Head of caudate nucleus (tissue), 42 donors: ENCODE data around the gene UNKL.

Source experiments
- DNase-seq, 42 donors: peaks; one replicate each; pipeline versions ENCODE4 v3.0.0 to v3.0.0-alpha.2; 2020 to 2021; ENCODE audit warnings: mixed read lengths in 7 of 42
- intact Hi-C: fragments of 100-400 bp; cut with DNase I; formaldehyde crosslinking; loops from one replicate; pipeline ENCODE4 v1.15.0; 2022

The UNKL gene

GRCh38 chr16:1367486-1368174 lies 46.9 kb downstream of the UNKL start:
- intact Hi-C loops: no loop called here
- DNase-seq: no peak

- intact Hi-C loops: no loop called here
- no peak for DNase-seq
Observed at GRCh38 chr16:1366712-1367299, 47.7 kb downstream of the UNKL start.

GRCh38 chr16:1366060-1366711 lies 48.3 kb downstream of the UNKL start:
- no peak for DNase-seq
- intact Hi-C loops: no loop called here

GRCh38 chr16:1364510-1364909 lies 50.0 kb downstream of the UNKL start:
- DNase-seq: no peak
- intact Hi-C loops: no loop called here

- peak in 36 of 42 donors; percentile 29 to 76 (median 53) for DNase-seq
- intact Hi-C loops: no loop called here
Observed at GRCh38 chr16:1363501-1364041, 50.9 kb downstream of the UNKL start.

- intact Hi-C loops: no loop called here
- no peak for DNase-seq
Observed at GRCh38 chr16:1362807-1363206, 51.7 kb downstream of the UNKL start.

GRCh38 chr16:1361685-1362360 lies 52.7 kb downstream of the UNKL start:
- intact Hi-C loops: no loop called here
- DNase-seq: no peak

GRCh38 chr16:1357906-1358566 lies 56.5 kb downstream of the UNKL start:
- intact Hi-C loops: loop anchor here (10.0 kb wide), 1 partner anchor 117 kb away; the partner anchor contains the start of gene CLCN7
- DNase-seq: no peak

GRCh38 chr16:1356061-1356900 lies 58.2 kb downstream of the UNKL start:
- intact Hi-C loops: loop anchor here (10.0 kb wide), 1 partner anchor 119 kb away; the partner anchor contains the start of gene CLCN7
- DNase-seq: no peak

GRCh38 chr16:1355591-1355990 lies 58.9 kb downstream of the UNKL start:
- intact Hi-C loops: loop anchor here (10.0 kb wide), 1 partner anchor 119 kb away; the partner anchor contains the start of gene CLCN7
- no peak for DNase-seq

- intact Hi-C loops: loop anchor here (5.0 to 10.0 kb wide), 3 partner anchors 43 to 120 kb away; partner anchors contain the start of genes CLCN7 and UQCC4
- DNase-seq: no peak
Observed at GRCh38 chr16:1354815-1355540, 59.5 kb downstream of the UNKL start.

GRCh38 chr16:1351582-1352362 lies 62.7 kb downstream of the UNKL start, which contains the start of the genes GNPTG and TSR3:
Gene GNPTG, plus strand, starts transcription at chr16:1351931. Its CDS starts 35 bp downstream, at chr16:1351966.
Gene TSR3, minus strand, starts transcription at chr16:1351878. Its CDS starts 74 bp downstream, at chr16:1351804.
- intact Hi-C loops: loop anchor here (5.0 to 10.0 kb wide), 3 partner anchors 39 to 123 kb away; partner anchors contain the start of genes CLCN7 and UQCC4
- DNase-seq: peak; percentile 24 to 89 (median 76)

GRCh38 chr16:1351215-1351581 lies 63.3 kb downstream of the UNKL start:
- intact Hi-C loops: loop anchor here (5.0 to 10.0 kb wide), 3 partner anchors 39 to 124 kb away; partner anchors contain the start of genes CLCN7 and UQCC4
- peak in 15 of 42 donors; percentile 12 to 49 (median 36) for DNase-seq

- intact Hi-C loops: loop anchor here (5.0 to 10.0 kb wide), 3 partner anchors 38 to 124 kb away; partner anchors contain the start of genes CLCN7 and UQCC4
- DNase-seq: no peak
Observed at GRCh38 chr16:1350691-1351090, 63.8 kb downstream of the UNKL start.

- intact Hi-C loops: loop anchor here (5.0 to 10.0 kb wide), 3 partner anchors 38 to 125 kb away; partner anchors contain the start of genes CLCN7 and UQCC4
- no peak for DNase-seq
Observed at GRCh38 chr16:1349951-1350350, 64.6 kb downstream of the UNKL start.

GRCh38 chr16:1349351-1349750 lies 65.2 kb downstream of the UNKL start:
- DNase-seq: no peak
- intact Hi-C loops: no loop called here
